Activated CD8-positive, alpha-beta T cell treated with anti-CD3 and anti-CD28 coated beads, Interleukin-2, amount 10 ng/mL, durations not matched to agents 7 days and 5 days (primary cell): ENCODE data around the gene LRRC23. TPM values are rescaled to one million over a fixed set of nuclear protein-coding genes. Genes with fewer than 3 reads are reported as not detected.
"Not testable (repeated sequence)": the region's sequence is repeated elsewhere in the genome, so short reads cannot be mapped to it uniquely, and the experiment has no call there.

ENCODE experiments used
- ATAC-seq: fragments of 150-1000 bp; cut with Tn5 transposase; one replicate; pipeline ENCODE4 v1.10.0; 2021; ENCODE audit warnings: moderate library complexity
- CTCF ChIA-PET: fragments of 350-600 bp; sonication (Branson Sonifier 250); formaldehyde crosslinking; loops from one replicate; lab custom pipeline; 2021; ENCODE audit warnings: antibody characterized with exemption; lab: Charles Lee
- POLR2A ChIA-PET: fragments of 350-600 bp; sonication (Branson Sonifier 250); formaldehyde crosslinking; loops from one replicate; lab custom pipeline; 2021; ENCODE audit warnings: antibody characterized with exemption; lab: Charles Lee
- DNase-seq: peaks from one replicate; pipeline ENCODE4 v3.0.0-alpha.2; 2020
- H3K27ac Mint-ChIP-seq: one replicate; pipeline ENCODE4 v1.8.0; 2021; ENCODE audit warnings: mild to moderate bottlenecking, mixed read lengths
- H3K27me3 Mint-ChIP-seq: one replicate; pipeline ENCODE4 v1.8.0; 2021; ENCODE audit warnings: low read depth, mixed read lengths
- H3K36me3 Mint-ChIP-seq: one replicate; pipeline ENCODE4 v1.8.0; 2021; ENCODE audit warnings: low read depth, mixed read lengths
- H3K4me1 Mint-ChIP-seq: one replicate; pipeline ENCODE4 v1.8.0; 2021; ENCODE audit warnings: low read depth, mixed read lengths
- H3K4me3 Mint-ChIP-seq: one replicate; pipeline ENCODE4 v1.8.0; 2021; ENCODE audit warnings: mild to moderate bottlenecking, mixed read lengths
- H3K9me3 Mint-ChIP-seq: one replicate; pipeline ENCODE4 v1.8.0; 2022; ENCODE audit warnings: mixed read lengths; ENCODE audit not compliant: insufficient read depth
- total RNA-seq, 2 experiments: library from RNA; stranded (reverse); gene quantifications; one replicate each; pipeline ENCODE4 v1.2.3, GENCODE V29; 2021

The LRRC23 gene
- total RNA-seq, 2 experiments from 2014 or later = 6.5 to 8.6 TPM

DNA sequence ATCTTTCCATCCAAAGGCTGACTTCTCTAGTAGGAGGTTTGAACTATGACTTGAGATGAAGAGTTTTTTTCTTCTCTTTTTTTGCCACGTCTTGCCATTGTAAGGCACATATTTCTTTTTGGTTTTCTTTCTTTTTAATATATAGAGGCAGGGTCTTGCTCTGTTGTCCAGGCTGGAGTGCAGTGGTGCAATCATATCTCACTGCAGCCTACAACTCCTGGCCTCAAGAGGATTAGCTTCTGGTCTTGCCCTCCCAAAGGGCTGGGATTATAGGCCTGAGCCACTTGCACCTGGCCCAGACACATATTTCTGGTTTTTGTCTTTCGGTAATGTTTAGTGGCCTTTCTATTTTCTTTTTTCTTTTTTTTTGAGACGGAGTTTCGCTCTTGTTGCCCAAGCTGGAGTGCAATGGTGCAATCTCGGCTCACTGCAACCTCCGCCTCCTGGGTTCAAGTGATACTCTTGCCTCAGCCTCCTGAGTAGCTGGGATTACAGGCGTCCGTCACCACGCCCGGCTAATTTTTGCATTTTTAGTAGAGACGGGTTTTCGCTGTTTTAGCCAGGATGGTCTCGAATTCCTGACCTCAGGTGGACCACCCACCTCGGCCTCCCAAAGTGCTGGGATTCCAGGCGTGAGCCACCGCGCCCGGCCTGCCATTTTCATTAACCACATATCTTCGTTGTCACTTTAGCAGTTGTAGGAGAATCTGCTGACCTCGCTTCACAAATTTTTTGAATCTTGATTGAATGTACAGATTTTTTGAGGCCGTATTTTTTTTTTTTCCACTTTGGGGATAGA is 14.6 kb upstream of the LRRC23 start:
- H3K9me3 Mint-ChIP-seq, CTCF ChIA-PET, ATAC-seq, DNase-seq, H3K27me3 Mint-ChIP-seq: not testable (repeated sequence)
- H3K36me3 Mint-ChIP-seq = peaks cover 11% of the 10 kb centered on the region
- H3K4me1 Mint-ChIP-seq = peaks cover 29% of the 10 kb centered on the region
- peak overlapping the region; percentile 82 for H3K4me3 Mint-ChIP-seq
- POLR2A ChIA-PET = interaction anchor here (0.6 to 1.4 kb wide), 2 partner anchors 16 to 218 kb away, joined by 3 read pairs; no protein-coding TSS in a partner anchor
- H3K27ac Mint-ChIP-seq = peak overlapping the region; percentile 95

DNA sequence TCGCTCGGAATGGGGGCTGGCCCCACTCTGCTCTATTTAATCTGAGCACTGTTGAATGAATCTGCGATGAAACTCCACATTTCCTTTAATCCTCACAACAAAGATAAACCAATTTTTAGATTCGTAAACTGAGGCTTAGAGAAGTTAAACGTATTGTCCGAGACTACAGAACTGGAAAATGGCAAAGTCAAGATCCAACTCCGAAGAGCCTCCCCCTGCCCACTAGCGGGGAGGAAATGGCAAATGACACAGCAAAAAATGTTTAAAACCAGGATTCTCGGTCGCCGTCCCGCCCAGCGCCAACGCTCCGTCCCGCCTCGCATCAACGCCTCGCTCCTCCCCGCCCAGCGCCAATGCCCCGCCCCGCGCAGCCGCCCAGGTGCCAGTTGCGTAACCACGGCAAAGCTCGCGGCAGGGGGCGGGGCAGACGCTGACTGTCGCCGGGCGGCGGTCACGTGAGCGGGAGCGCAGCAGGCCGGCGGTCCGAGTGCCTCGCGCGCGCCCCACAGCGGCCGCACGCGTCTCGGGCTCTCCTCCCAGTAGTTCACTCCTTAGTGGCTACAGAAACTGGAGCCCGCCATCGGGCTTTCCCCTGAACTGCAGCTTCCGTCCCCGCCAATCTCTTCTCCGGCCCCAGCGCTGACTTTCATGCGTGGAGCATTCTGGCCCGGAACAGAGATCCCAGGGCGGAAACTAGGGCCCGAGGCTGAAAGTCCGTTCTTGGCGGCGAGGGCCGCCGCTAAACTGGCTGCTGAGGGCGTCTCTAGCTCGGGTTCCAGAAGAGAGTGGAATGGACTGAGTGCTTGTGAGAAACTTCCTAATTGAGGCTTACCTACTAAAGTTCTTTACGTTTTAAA is 13.6 kb upstream of the LRRC23 start:
- ATAC-seq (peak; percentile 97), DNase-seq (peak; percentile 99)
- ChIA-PET CTCF (interaction anchor here (0.8 to 4.6 kb wide), 40 partner anchors 8 to 420 kb away, joined by 3 to 94 read pairs (median 5); partner anchors contain the start of genes C12orf57, CDCA3, COPS7A and ENO2), POLR2A (interaction anchor here (0.6 to 2.1 kb wide), 23 partner anchors 9 to 220 kb away, joined by 3 to 40 read pairs (median 5); partner anchors contain the start of genes C12orf57, CDCA3, COPS7A and ENO2)
- Mint-ChIP-seq H3K36me3 (peaks cover 8% of the 10 kb centered on the region), H3K27me3 (no peaks in the 10 kb centered on the region), H3K9me3 (no peaks in the 10 kb centered on the region), H3K4me1 (peaks cover 29% of the 10 kb centered on the region), H3K4me3 (peak overlapping the region; percentile 82), H3K27ac (peak overlapping the region; percentile 95)

- Mint-ChIP-seq H3K27ac (peak overlapping the region; percentile 95), H3K4me3 (peak overlapping the region; percentile 82), H3K36me3 (peaks cover 8% of the 10 kb centered on the region), H3K27me3 (no peaks in the 10 kb centered on the region), H3K4me1 (peaks cover 29% of the 10 kb centered on the region), H3K9me3 (no peaks in the 10 kb centered on the region)
- CTCF ChIA-PET = interaction anchor here (0.8 to 4.6 kb wide), 40 partner anchors 8 to 421 kb away, joined by 3 to 94 read pairs (median 5); partner anchors contain the start of genes C12orf57, CDCA3, COPS7A and ENO2
- DNase-seq (no peak), ATAC-seq (no peak)
- POLR2A ChIA-PET = interaction anchor here (0.6 to 2.1 kb wide), 21 partner anchors 9 to 220 kb away, joined by 3 to 40 read pairs (median 5); partner anchors contain the start of genes C12orf57, CDCA3, COPS7A and ENO2
These were observed 13.0 kb upstream of the LRRC23 start for GRCh38 chr12:6891646-6892001.

DNA sequence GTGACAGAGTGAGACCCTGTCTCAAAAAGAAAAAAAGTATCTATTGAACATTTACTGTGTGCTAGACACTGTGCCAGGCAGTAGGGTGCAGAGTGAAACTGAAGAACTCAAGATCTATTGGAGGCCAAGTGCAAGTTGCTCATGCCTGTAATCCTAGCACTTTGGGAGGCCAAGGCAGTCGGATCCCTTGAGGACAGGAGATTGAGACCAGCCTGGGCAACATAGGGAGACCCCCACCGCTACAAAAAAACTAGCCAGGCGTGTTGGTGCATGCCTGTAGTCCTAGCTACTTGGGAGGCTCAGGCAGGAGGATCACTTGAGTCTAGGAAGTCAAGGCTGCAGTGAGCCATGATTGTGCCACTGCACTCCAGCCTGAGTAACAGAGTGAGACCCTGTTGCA is 11.9 kb upstream of the LRRC23 start:
- H3K27ac Mint-ChIP-seq = peak overlapping the region; percentile 35
- CTCF ChIA-PET = interaction anchor here (2.0 to 4.6 kb wide), 6 partner anchors 7 to 45 kb away, joined by 6 to 94 read pairs (median 16); partner anchors contain the start of genes LRRC23, SPSB2 and TPI1
- H3K4me1 Mint-ChIP-seq = peaks cover 29% of the 10 kb centered on the region
- not testable (repeated sequence) for H3K4me3 Mint-ChIP-seq, DNase-seq, H3K9me3 Mint-ChIP-seq, H3K27me3 Mint-ChIP-seq, H3K36me3 Mint-ChIP-seq, ATAC-seq
- POLR2A ChIA-PET = interaction anchor here (2.0 to 2.1 kb wide), 5 partner anchors 12 to 51 kb away, joined by 13 to 40 read pairs (median 22); partner anchors contain the start of genes C12orf57, CDCA3, LRRC23 and RNU7-1

GRCh38 chr12:6894321-6894720 is 10.3 kb upstream of the LRRC23 start:
- DNase-seq (no peak), ATAC-seq (no peak)
- Mint-ChIP-seq H3K27ac (no peak overlapping the region), H3K27me3 (no peaks in the 10 kb centered on the region), H3K36me3 (peaks cover 8% of the 10 kb centered on the region), H3K4me3 (no peak overlapping the region), H3K9me3 (no peaks in the 10 kb centered on the region), H3K4me1 (peaks cover 26% of the 10 kb centered on the region)
- CTCF ChIA-PET = interaction anchor here (1.0 to 4.6 kb wide), 2 partner anchors 22 to 25 kb away, joined by 4 to 94 read pairs; partner anchors contain the start of gene SPSB2
- POLR2A ChIA-PET = no interaction called here

DNA sequence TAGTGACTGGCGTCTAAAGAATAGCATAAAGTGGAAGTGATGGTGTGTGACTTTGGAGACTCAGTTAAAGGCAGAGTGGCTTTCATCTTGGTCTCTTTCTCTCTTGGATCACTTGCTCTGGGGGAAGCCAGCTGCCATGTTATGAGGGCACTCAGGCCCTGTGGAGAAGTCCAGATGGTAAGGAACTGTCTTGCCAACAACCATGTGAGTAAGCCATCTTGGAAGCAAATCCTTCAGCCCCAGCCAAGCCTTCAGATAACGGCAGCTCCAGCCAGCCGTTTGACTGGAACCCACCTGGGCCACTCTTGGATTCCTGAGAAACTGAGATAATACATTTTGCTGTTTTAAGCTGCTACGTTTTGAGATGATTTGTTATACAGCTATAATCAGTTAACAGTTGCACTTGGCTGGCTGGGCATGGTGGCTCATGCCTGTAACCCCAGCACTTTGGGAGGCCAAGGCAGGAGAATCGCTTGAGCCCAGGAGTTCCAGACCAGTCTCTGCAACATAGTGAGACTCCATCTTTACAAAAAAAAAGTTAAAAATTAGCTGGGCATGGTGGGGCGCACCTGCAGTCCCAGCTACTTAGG is 7.7 kb upstream of the LRRC23 start:
- Mint-ChIP-seq H3K4me3 (no peak overlapping the region), H3K9me3 (no peaks in the 10 kb centered on the region), H3K36me3 (peaks cover 2% of the 10 kb centered on the region), H3K27ac (no peak overlapping the region), H3K4me1 (peaks cover 20% of the 10 kb centered on the region), H3K27me3 (no peaks in the 10 kb centered on the region)
- no peak for ATAC-seq
- POLR2A ChIA-PET = no interaction called here
- DNase-seq = no peak
- CTCF ChIA-PET = interaction anchor here (1.0 to 1.7 kb wide), 4 partner anchors 11 to 33 kb away, joined by 3 to 7 read pairs (median 4); partner anchors contain the start of gene SPSB2

DNA sequence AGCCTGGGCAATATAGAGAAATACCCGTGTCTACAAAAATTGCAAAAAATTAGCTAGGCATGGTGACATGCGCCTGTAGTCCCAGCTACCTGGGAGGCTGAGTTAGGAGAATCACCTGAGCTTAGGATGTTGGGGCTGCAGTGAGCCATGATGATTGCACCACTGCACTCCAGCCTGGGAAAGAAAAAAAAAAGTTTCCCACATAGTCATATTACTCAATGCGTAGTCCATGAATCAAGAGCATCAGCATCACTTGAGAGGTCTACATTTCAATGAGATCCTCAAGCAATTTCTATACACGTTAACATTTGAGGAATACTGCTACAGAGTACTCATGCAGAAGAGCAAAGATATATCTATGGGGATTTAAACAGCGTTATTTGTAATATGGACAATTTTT is 5.2 kb upstream of the LRRC23 start:
- Mint-ChIP-seq H3K9me3 (no peaks in the 10 kb centered on the region), H3K36me3 (no peaks in the 10 kb centered on the region), H3K27me3 (no peaks in the 10 kb centered on the region), H3K4me1 (peaks cover 14% of the 10 kb centered on the region), H3K27ac (no peak overlapping the region), H3K4me3 (no peak overlapping the region)
- ATAC-seq = no peak
- CTCF ChIA-PET = interaction anchor here (0.9 to 2.1 kb wide), 5 partner anchors 8 to 63 kb away, joined by 3 to 18 read pairs (median 3); partner anchors contain the start of genes C12orf57 and RNU7-1
- POLR2A ChIA-PET = interaction anchor here (1.2 to 1.8 kb wide), 2 partner anchors 31 to 48 kb away, joined by 3 to 5 read pairs; partner anchors contain the start of gene USP5
- no peak for DNase-seq

GRCh38 chr12:6899837-6900519 is 4.6 kb upstream of the LRRC23 start:
- Mint-ChIP-seq H3K4me1 (peaks cover 14% of the 10 kb centered on the region), H3K27ac (no peak overlapping the region), H3K27me3 (no peaks in the 10 kb centered on the region), H3K36me3 (no peaks in the 10 kb centered on the region), H3K4me3 (no peak overlapping the region), H3K9me3 (no peaks in the 10 kb centered on the region)
- ChIA-PET POLR2A (interaction anchor here (1.8 kb wide), 1 partner anchor 48 kb away, joined by 5 read pairs; the partner anchor contains the start of gene USP5), CTCF (interaction anchor here (0.9 to 2.1 kb wide), 5 partner anchors 8 to 64 kb away, joined by 3 to 18 read pairs (median 3); partner anchors contain the start of genes C12orf57 and RNU7-1)
- ATAC-seq = no peak
- DNase-seq = no peak

GRCh38 chr12:6902448-6902847 is 2.2 kb upstream of the LRRC23 start:
- ATAC-seq (no peak), DNase-seq (no peak)
- Mint-ChIP-seq H3K36me3 (no peaks in the 10 kb centered on the region), H3K27ac (no peak overlapping the region), H3K9me3 (no peaks in the 10 kb centered on the region), H3K4me3 (no peak overlapping the region), H3K4me1 (peaks cover 14% of the 10 kb centered on the region), H3K27me3 (no peaks in the 10 kb centered on the region)
- CTCF ChIA-PET = interaction anchor here (0.6 to 1.5 kb wide), 3 partner anchors 11 to 23 kb away, joined by 3 to 6 read pairs (median 3); partner anchors contain the start of gene ENO2
- POLR2A ChIA-PET = interaction anchor here (1.3 to 1.7 kb wide), 2 partner anchors 29 to 41 kb away, joined by 4 to 5 read pairs; partner anchors contain the start of genes C12orf57, RNU7-1 and SPSB2

GRCh38 chr12:6903722-6904121 is 900 bp upstream of the LRRC23 start:
- no peak overlapping the region for H3K4me3 Mint-ChIP-seq
- ATAC-seq (no peak), DNase-seq (no peak)
- CTCF ChIA-PET = interaction anchor here (5.0 to 5.2 kb wide), 2 partner anchors 12 to 31 kb away, joined by 38 to 40 read pairs; partner anchors contain the start of gene SPSB2
- H3K27ac Mint-ChIP-seq = no peak overlapping the region
- no peaks in the 10 kb centered on the region for H3K9me3 Mint-ChIP-seq
- H3K36me3 Mint-ChIP-seq = no peaks in the 10 kb centered on the region
- POLR2A ChIA-PET = interaction anchor here (2.3 kb wide), 1 partner anchor 12 kb away, joined by 14 read pairs; no protein-coding TSS in a partner anchor
- peaks cover 14% of the 10 kb centered on the region for H3K4me1 Mint-ChIP-seq
- no peaks in the 10 kb centered on the region for H3K27me3 Mint-ChIP-seq
